IMR-90 (cell line): ENCODE data around the gene PIK3R5. TPM values are rescaled to one million over a fixed set of nuclear protein-coding genes. Genes with fewer than 3 reads are reported as not detected.

Experiments
- ATAC-seq: fragments of 200-7000 bp; cut with Tn5 transposase; 2 replicates; pipeline ENCODE4 v1.9.1; 2020; ENCODE audit warnings: low read depth, mild to moderate bottlenecking, moderate library complexity
- BruUV-seq: library from RNA; stranded (reverse); fragments of 400-500 nt; replicated peaks from 2 replicates; lab custom pipeline; 2021; lab: Mats Ljungman, UMichigan
- CTCF ChIA-PET: fragments of 300-600 bp; formaldehyde crosslinking; extraction: SDS; loops from one replicate; lab custom pipeline; 2021; ENCODE audit warnings: antibody characterized with exemption; lab: Yijun Ruan, JAX
- POLR2A ChIA-PET: fragments of 300-600 bp; sonication (Branson Sonifier 250); formaldehyde crosslinking; loops from one replicate; lab custom pipeline; 2022; ENCODE audit warnings: antibody characterized with exemption; ENCODE audit not compliant: unreplicated experiment; lab: Charles Lee
- DNase-seq: peaks from one replicate; pipeline ENCODE4 v3.0.0; 2013
- H2AFZ ChIP-seq: replicated peaks from 2 replicates; pipeline ENCODE3; 2013; ENCODE audit warnings: low read length, mild to moderate bottlenecking; ENCODE audit not compliant: poor library complexity
- H2AK5ac ChIP-seq: 2 replicates; pipeline ENCODE4 v1.6.1; 2013; ENCODE audit warnings: low read depth, low read length, inconsistent platforms
- H2AK9ac ChIP-seq: replicated peaks from 2 replicates; pipeline ENCODE3; 2013; ENCODE audit warnings: mild to moderate bottlenecking, low read depth, low read length, moderate library complexity; ENCODE audit not compliant: poor library complexity
- H2BK120ac ChIP-seq: 2 replicates; pipeline ENCODE4 v1.6.1; 2013; ENCODE audit warnings: low read depth, low read length, inconsistent platforms
- H2BK15ac ChIP-seq: 3 replicates; pipeline ENCODE4 v1.6.1; 2013; ENCODE audit warnings: low read depth, low read length, inconsistent platforms
- H2BK20ac ChIP-seq: 2 replicates; pipeline ENCODE4 v1.6.1; 2013; ENCODE audit warnings: low read depth, mild to moderate bottlenecking, inconsistent platforms, low read length, moderate library complexity
- H2BK5ac ChIP-seq: 2 replicates; pipeline ENCODE4 v1.6.1; 2013; ENCODE audit warnings: mild to moderate bottlenecking, low read depth, low read length, inconsistent platforms; ENCODE audit not compliant: poor library complexity, severe bottlenecking
- H3K14ac ChIP-seq: replicated peaks from 2 replicates; pipeline ENCODE4 v1.6.1; 2013; ENCODE audit warnings: low read depth, low read length, inconsistent platforms
- H3K18ac ChIP-seq: 2 replicates; pipeline ENCODE4 v1.6.1; 2013; ENCODE audit warnings: low read depth, low read length, control low read depth
- H3K23ac ChIP-seq: 2 replicates; pipeline ENCODE4 v1.6.1; 2013; ENCODE audit warnings: low read depth, low read length, inconsistent platforms
- H3K27ac ChIP-seq: 2 replicates; pipeline ENCODE4 v1.5.1; 2013; ENCODE audit warnings: mild to moderate bottlenecking, control low read depth, low read length; ENCODE audit not compliant: insufficient read depth
- H3K27me3 ChIP-seq: 2 replicates; pipeline ENCODE4 v1.6.1; 2013; ENCODE audit warnings: low read length; ENCODE audit not compliant: control insufficient read depth, insufficient read depth
- H3K36me3 ChIP-seq: 2 replicates; pipeline ENCODE4 v1.6.1; 2013; ENCODE audit warnings: low read length, mixed read lengths; ENCODE audit not compliant: control insufficient read depth, insufficient read depth
- H3K4ac ChIP-seq: 2 replicates; pipeline ENCODE4 v1.6.1; 2013; ENCODE audit warnings: low read depth, low read length, inconsistent platforms
- H3K4me1 ChIP-seq: 2 replicates; pipeline ENCODE4 v1.6.1; 2013; ENCODE audit warnings: low read length, mixed read lengths; ENCODE audit not compliant: control insufficient read depth, insufficient read depth
- H3K4me2 ChIP-seq: 2 replicates; pipeline ENCODE4 v1.6.1; 2013; ENCODE audit warnings: low read depth, mild to moderate bottlenecking, control low read depth, low read length, moderate library complexity
- H3K4me3 ChIP-seq: 2 replicates; pipeline ENCODE4 v1.5.1; 2013; ENCODE audit warnings: low read depth, mild to moderate bottlenecking, control low read depth, low read length, moderate library complexity; ENCODE audit not compliant: insufficient read depth
- H3K56ac ChIP-seq: 2 replicates; pipeline ENCODE4 v1.6.1; 2013; ENCODE audit warnings: low read length, inconsistent platforms; ENCODE audit not compliant: insufficient read depth; ENCODE audit errors: extremely low read depth
- H3K79me1 ChIP-seq, 2 experiments: 2 replicates each; pipeline ENCODE4 v1.6.1; 2013; ENCODE audit warnings: low read length in 2 of 2, inconsistent platforms in 1 of 2, low read depth in 1 of 2
- H3K9ac ChIP-seq: 2 replicates; pipeline ENCODE4 v1.6.1; 2013; ENCODE audit warnings: low read depth, low read length, control low read depth
- H3K9me1 ChIP-seq: 2 replicates; pipeline ENCODE4 v1.6.1; 2013; ENCODE audit warnings: low read length, inconsistent platforms; ENCODE audit not compliant: insufficient read depth
- H3K9me3 ChIP-seq: 2 replicates; pipeline ENCODE4 v1.6.1; 2013; ENCODE audit warnings: low read length; ENCODE audit not compliant: control insufficient read depth, insufficient read depth
- H4K20me1 ChIP-seq: 2 replicates; pipeline ENCODE4 v1.6.1; 2013; ENCODE audit warnings: low read length, inconsistent platforms; ENCODE audit not compliant: insufficient read depth
- H4K5ac ChIP-seq: 2 replicates; pipeline ENCODE4 v1.6.1; 2013; ENCODE audit warnings: mild to moderate bottlenecking, low read depth, low read length, control low read depth
- H4K8ac ChIP-seq, 2 experiments: 2 replicates each; pipeline ENCODE4 v1.6.1; 2013; ENCODE audit warnings: low read depth in 2 of 2, low read length in 2 of 2, control low read depth in 1 of 2, inconsistent platforms in 1 of 2
- H4K91ac ChIP-seq: 2 replicates; pipeline ENCODE4 v1.6.1; 2013; ENCODE audit warnings: low read depth, low read length, inconsistent platforms; ENCODE audit not compliant: insufficient read depth
- MAFK ChIP-seq: IDR thresholded peaks from 2 replicates; pipeline ENCODE4 v1.6.1; 2012; ENCODE audit warnings: low read depth, low read length, improper control_type of control experiment
- MXI1 ChIP-seq: IDR thresholded peaks from 2 replicates; pipeline ENCODE4 v1.6.1; 2012; ENCODE audit warnings: low read depth, mild to moderate bottlenecking, low read length, moderate library complexity, borderline replicate concordance
- NFE2L2 ChIP-seq: fragments of 150-350 bp; IDR thresholded peaks from 2 replicates; pipeline ENCODE4 v1.6.1; 2016; ENCODE audit warnings: low read depth, mild to moderate bottlenecking, low read length
- POLR2A ChIP-seq: IDR thresholded peaks from 2 replicates; pipeline ENCODE4 v1.6.1; 2012; ENCODE audit warnings: mild to moderate bottlenecking, low read depth, low read length
- RCOR1 ChIP-seq: IDR thresholded peaks from 2 replicates; pipeline ENCODE4 v1.6.1; 2012; ENCODE audit warnings: mild to moderate bottlenecking, low read length, improper control_type of control experiment; ENCODE audit not compliant: insufficient replicate concordance
- dilution Hi-C: fragments of 300-500 bp; cut with HindIII; formaldehyde crosslinking; loops from one replicate; pipeline ENCODE4 v1.14.3; 2018; ENCODE audit warnings: low sequenced_read_pairs; ENCODE audit not compliant: unreplicated experiment
- in situ Hi-C: fragments of 300-500 bp; cut with MboI; formaldehyde crosslinking; loops from 3 replicates; pipeline ENCODE4 v1.14.3; 2019; ENCODE audit warnings: low sequenced_read_pairs, inconsistent platforms, mixed read lengths
- intact Hi-C: fragments of 100-400 bp; cut with micrococcal nuclease; formaldehyde crosslinking; loops from 2 replicates; pipeline ENCODE4 v1.10.0; 2022
- polyA plus RNA-seq, 3 experiments: library from polyadenylated mRNA; depleted of rRNA; stranded (reverse); fragments of >200 nt; gene quantifications; 2 replicates each; pipeline ENCODE4 v1.2.3, GENCODE V29; 2012; ENCODE audit warnings: low replicate concordance in 1 of 3
- total RNA-seq: library from RNA; depleted of rRNA; stranded (reverse); fragments of >200 nt; gene quantifications from 2 replicates; pipeline ENCODE4 v1.2.3, GENCODE V29; 2012

The PIK3R5 gene
- total and polyA plus RNA-seq, 2 of the 4 experiments (the other 2 are of a cell fraction) = not detected

DNA sequence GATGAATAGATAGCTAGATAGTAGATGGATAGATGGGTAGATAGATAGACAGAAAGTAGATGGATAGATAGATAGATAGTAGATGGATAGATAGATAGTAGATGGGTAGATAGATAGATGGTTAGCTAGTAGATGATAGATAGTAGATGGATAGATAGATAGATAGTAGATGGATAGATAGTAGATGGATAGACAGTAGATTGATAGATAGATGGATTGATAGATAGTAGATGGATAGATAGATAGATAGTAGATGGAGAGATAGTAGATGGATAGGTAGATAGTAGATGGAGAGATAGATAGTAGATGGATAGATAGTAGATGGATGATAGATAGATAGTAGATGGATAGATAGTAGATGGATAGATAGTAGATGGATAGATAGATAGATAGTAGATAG, 40.4 kb downstream of the PIK3R5 start:
- intact Hi-C loops (no loop called here), in situ Hi-C loops (no loop called here), dilution Hi-C loops (no loop called here)
- no peaks in the 10 kb centered on the region for H3K36me3 ChIP-seq
- peaks cover 19% of the 10 kb centered on the region for H3K9me3 ChIP-seq
- H3K18ac ChIP-seq = no peak overlapping the region
- ChIA-PET CTCF (no interaction called here), POLR2A (no interaction called here)
- no peak overlapping the region for H3K14ac ChIP-seq
- H2BK15ac ChIP-seq = no peak overlapping the region
- H3K79me1 ChIP-seq = no peaks in the 10 kb centered on the region
- no peak overlapping the region for H4K91ac ChIP-seq
- no peak overlapping the region for H3K9ac ChIP-seq
- no peak overlapping the region for H2BK5ac ChIP-seq
- no peak overlapping the region for H3K4me3 ChIP-seq
- no peaks in the 10 kb centered on the region for H3K9me1 ChIP-seq
- H4K5ac ChIP-seq = no peak overlapping the region
- H3K4me2 ChIP-seq = no peak overlapping the region
- H2BK20ac ChIP-seq = no peak overlapping the region
- H4K8ac ChIP-seq = no peak overlapping the region
- BruUV-seq = no TSS peak
- H3K27ac ChIP-seq = no peak overlapping the region
- TF ChIP-seq MXI1 = no peak
- TF ChIP-seq MAFK = no peak
- TF ChIP-seq POLR2A = no peak
- TF ChIP-seq NFE2L2 = no peak
- TF ChIP-seq RCOR1 = no peak
- DNase-seq (no peak), ATAC-seq (no peak)
- no peak overlapping the region for H3K4ac ChIP-seq
- no peak overlapping the region for H2AK9ac ChIP-seq
- no peak overlapping the region for H2AK5ac ChIP-seq
- H3K4me1 ChIP-seq = no peaks in the 10 kb centered on the region
- no peaks in the 10 kb centered on the region for H4K20me1 ChIP-seq
- no peak overlapping the region for H3K23ac ChIP-seq
- H3K56ac ChIP-seq = no peak overlapping the region
- H2BK120ac ChIP-seq = no peak overlapping the region
- no peak overlapping the region for H2AFZ ChIP-seq
- no peaks in the 10 kb centered on the region for H3K27me3 ChIP-seq
